ENCODE results near the gene PCDHB6. TPM values are rescaled to one million over a fixed set of nuclear protein-coding genes. Genes with fewer than 3 reads are reported as not detected.
"Not testable (repeated sequence)": the region's sequence is repeated elsewhere in the genome, so short reads cannot be mapped to it uniquely, and the experiment has no call there.

Gene PCDHB6
- total RNA-seq, 2 donors from 2014 or later = not detected

GRCh38 chr5:141177577-141178191 lies 27.8 kb downstream of the PCDHB6 start, which contains the start of gene PCDHB8:
PCDHB8 (plus strand) TSS chr5:141177790; CDS start chr5:141178035, 245 bp downstream.
- not testable (repeated sequence) for H3K4me3 Mint-ChIP-seq; H3K36me3 Mint-ChIP-seq (ENCODE audit: insufficient read depth in 2 of 2); H3K9me3 Mint-ChIP-seq; H3K4me1 Mint-ChIP-seq (ENCODE audit: low read depth); DNase-seq; H3K27ac Mint-ChIP-seq; ATAC-seq (replicated peaks in 1 of 2)
- peaks cover 18% of the 10 kb centered on the region for H3K27me3 Mint-ChIP-seq (ENCODE audit: low read depth)

GRCh38 chr5:141179371-141179770 lies 29.5 kb downstream of the PCDHB6 start:
- not testable (repeated sequence) for H3K4me3 Mint-ChIP-seq; H3K4me1 Mint-ChIP-seq (ENCODE audit: low read depth); DNase-seq; H3K27ac Mint-ChIP-seq; ATAC-seq (replicated peaks in 1 of 2); H3K9me3 Mint-ChIP-seq; H3K36me3 Mint-ChIP-seq (ENCODE audit: insufficient read depth in 2 of 2)
- peaks cover 20% of the 10 kb centered on the region for H3K27me3 Mint-ChIP-seq (ENCODE audit: low read depth)

GRCh38 chr5:141179876-141180275 lies 30.0 kb downstream of the PCDHB6 start:
- not testable (repeated sequence) for H3K4me3 Mint-ChIP-seq; H3K4me1 Mint-ChIP-seq (ENCODE audit: low read depth); ATAC-seq (replicated peaks in 1 of 2); H3K27ac Mint-ChIP-seq; H3K9me3 Mint-ChIP-seq; DNase-seq
- Mint-ChIP-seq H3K36me3 (ENCODE audit: insufficient read depth in 2 of 2) (peaks cover 0 to 13% of the 10 kb centered on the region in 2 donors), H3K27me3 (ENCODE audit: low read depth) (peaks cover 25% of the 10 kb centered on the region)

- Mint-ChIP-seq H3K9me3 (peaks cover 2 to 6% of the 10 kb centered on the region in 2 donors), H3K36me3 (ENCODE audit: insufficient read depth in 2 of 2) (peaks cover 0 to 14% of the 10 kb centered on the region in 2 donors), H3K27me3 (ENCODE audit: low read depth) (peaks cover 25% of the 10 kb centered on the region), H3K27ac (no peak overlapping the region), H3K4me1 (ENCODE audit: low read depth) (no peaks in the 10 kb centered on the region), H3K4me3 (no peak overlapping the region)
- DNase-seq = no peak
- ATAC-seq (replicated peaks in 1 of 2) = no peak
These were observed 30.5 kb downstream of the PCDHB6 start for GRCh38 chr5:141180313-141180712.

- peaks cover 2 to 10% of the 10 kb centered on the region in 2 donors for H3K9me3 Mint-ChIP-seq
- DNase-seq (no peak), ATAC-seq (replicated peaks in 1 of 2) (no peak)
- H3K36me3 Mint-ChIP-seq (ENCODE audit: insufficient read depth in 2 of 2) = peaks cover 4 to 20% of the 10 kb centered on the region in 2 donors
- H3K27ac Mint-ChIP-seq = no peak within 1 kb of the TSS
- H3K27me3 Mint-ChIP-seq (ENCODE audit: low read depth) = peaks cover 38% of the 10 kb centered on the region
- H3K4me1 Mint-ChIP-seq (ENCODE audit: low read depth) = no peaks in the 10 kb centered on the region
- no peak within 1 kb of the TSS for H3K4me3 Mint-ChIP-seq
These were observed 32.4 kb downstream of the PCDHB6 start, which contains the start of gene PCDHB16 for GRCh38 chr5:141182248-141182647. PCDHB16 (plus strand) TSS chr5:141182387; CDS start chr5:141182560, 173 bp downstream.

GRCh38 chr5:141184117-141184855 lies 34.4 kb downstream of the PCDHB6 start:
- Mint-ChIP-seq H3K9me3 (peaks cover 2 to 15% of the 10 kb centered on the region in 2 donors), H3K27me3 (ENCODE audit: low read depth) (peaks cover 53% of the 10 kb centered on the region), H3K36me3 (ENCODE audit: insufficient read depth in 2 of 2) (peaks cover 7 to 25% of the 10 kb centered on the region in 2 donors)
- H3K27ac Mint-ChIP-seq; ATAC-seq (replicated peaks in 1 of 2); H3K4me1 Mint-ChIP-seq (ENCODE audit: low read depth); DNase-seq; H3K4me3 Mint-ChIP-seq: not testable (repeated sequence)

GRCh38 chr5:141186897-141187512 lies 37.1 kb downstream of the PCDHB6 start, which contains the start of gene PCDHB9:
PCDHB9 (plus strand) TSS chr5:141187161; CDS start chr5:141187319, 158 bp downstream.
- H3K27me3 Mint-ChIP-seq (ENCODE audit: low read depth) = peaks cover 57% of the 10 kb centered on the region
- DNase-seq (peak; percentile 32 to 36), ATAC-seq (replicated peaks in 1 of 2) (no peak)
- H3K4me1 Mint-ChIP-seq (ENCODE audit: low read depth) = no peaks in the 10 kb centered on the region
- no peak within 1 kb of the TSS for H3K27ac Mint-ChIP-seq
- peaks cover 2 to 15% of the 10 kb centered on the region in 2 donors for H3K9me3 Mint-ChIP-seq
- H3K36me3 Mint-ChIP-seq (ENCODE audit: insufficient read depth in 2 of 2) = peaks cover 9 to 21% of the 10 kb centered on the region in 2 donors
- peak within 1 kb of the TSS; percentile 9 to 27 for H3K4me3 Mint-ChIP-seq

- not testable (repeated sequence) for H3K9me3 Mint-ChIP-seq; ATAC-seq (replicated peaks in 1 of 2); DNase-seq; H3K4me1 Mint-ChIP-seq (ENCODE audit: low read depth); H3K4me3 Mint-ChIP-seq; H3K27ac Mint-ChIP-seq
- H3K27me3 Mint-ChIP-seq (ENCODE audit: low read depth) = peaks cover 56% of the 10 kb centered on the region
- peaks cover 12 to 25% of the 10 kb centered on the region in 2 donors for H3K36me3 Mint-ChIP-seq (ENCODE audit: insufficient read depth in 2 of 2)
These were observed 38.8 kb downstream of the PCDHB6 start for GRCh38 chr5:141188682-141189081.

- DNase-seq; H3K27ac Mint-ChIP-seq; ATAC-seq (replicated peaks in 1 of 2); H3K9me3 Mint-ChIP-seq; H3K4me1 Mint-ChIP-seq (ENCODE audit: low read depth); H3K4me3 Mint-ChIP-seq: not testable (repeated sequence)
- Mint-ChIP-seq H3K36me3 (ENCODE audit: insufficient read depth in 2 of 2) (peaks cover 12 to 26% of the 10 kb centered on the region in 2 donors), H3K27me3 (ENCODE audit: low read depth) (peaks cover 55% of the 10 kb centered on the region)
These were observed 39.3 kb downstream of the PCDHB6 start for GRCh38 chr5:141189131-141189530.

GRCh38 chr5:141192110-141192725 lies 42.4 kb downstream of the PCDHB6 start, which contains the start of gene PCDHB10:
PCDHB10 (plus strand) TSS chr5:141192353; CDS start chr5:141192553, 200 bp downstream.
- DNase-seq (peak; percentile 17 to 50), ATAC-seq (replicated peaks in 1 of 2) (no peak)
- no peaks in the 10 kb centered on the region for H3K4me1 Mint-ChIP-seq (ENCODE audit: low read depth)
- H3K27ac Mint-ChIP-seq = no peak within 1 kb of the TSS
- no peak within 1 kb of the TSS for H3K4me3 Mint-ChIP-seq
- H3K27me3 Mint-ChIP-seq (ENCODE audit: low read depth) = peaks cover 39% of the 10 kb centered on the region
- peaks cover 10 to 21% of the 10 kb centered on the region in 2 donors for H3K36me3 Mint-ChIP-seq (ENCODE audit: insufficient read depth in 2 of 2)
- peaks cover 4 to 9% of the 10 kb centered on the region in 2 donors for H3K9me3 Mint-ChIP-seq

- ATAC-seq (replicated peaks in 1 of 2); H3K9me3 Mint-ChIP-seq; H3K4me3 Mint-ChIP-seq; H3K4me1 Mint-ChIP-seq (ENCODE audit: low read depth); DNase-seq; H3K27ac Mint-ChIP-seq: not testable (repeated sequence)
- H3K36me3 Mint-ChIP-seq (ENCODE audit: insufficient read depth in 2 of 2) = peaks cover 9 to 22% of the 10 kb centered on the region in 2 donors
- H3K27me3 Mint-ChIP-seq (ENCODE audit: low read depth) = peaks cover 41% of the 10 kb centered on the region
These were observed 44.5 kb downstream of the PCDHB6 start for GRCh38 chr5:141194332-141194731.

GRCh38 chr5:141196363-141196762 lies 46.5 kb downstream of the PCDHB6 start:
- peaks cover 52% of the 10 kb centered on the region for H3K27me3 Mint-ChIP-seq (ENCODE audit: low read depth)

More at GRCh38 chr5:141196363-141196762, 46.5 kb downstream of the PCDHB6 start:
- no peak for DNase-seq
- peaks cover 10 to 11% of the 10 kb centered on the region in 2 donors for H3K9me3 Mint-ChIP-seq
- peaks cover 11 to 28% of the 10 kb centered on the region in 2 donors for H3K36me3 Mint-ChIP-seq (ENCODE audit: insufficient read depth in 2 of 2)
- H3K27ac Mint-ChIP-seq = no peak overlapping the region
- H3K4me1 Mint-ChIP-seq (ENCODE audit: low read depth) = no peaks in the 10 kb centered on the region
- H3K4me3 Mint-ChIP-seq = no peak overlapping the region
- ATAC-seq (replicated peaks in 1 of 2) = no peak

Data from activated T-cell treated with anti-CD3 and anti-CD28 coated beads, Interleukin-2, amount 50 U/mL, for 72 hours (primary cell).